Ascending aorta (tissue), 2 donors: ENCODE results near the gene CHAF1A. TPM values are rescaled to one million over a fixed set of nuclear protein-coding genes. Genes with fewer than 3 reads are reported as not detected.

Experiments used
- DNase-seq, 2 donors: peaks; one replicate each; pipeline ENCODE4 v3.0.0-alpha.2; 2019; ENCODE audit warnings: low spot score in 2 of 2
- H3K27ac ChIP-seq, 2 donors: fragments of 200-600 bp; sonication (generic); one replicate each; pipeline ENCODE4 v1.5.1; 2016 to 2017; ENCODE audit warnings: mild to moderate bottlenecking in 1 of 2
- H3K27me3 ChIP-seq: fragments of 200-600 bp; sonication (generic); one replicate; pipeline ENCODE4 v1.5.1; 2017
- H3K36me3 ChIP-seq, 2 donors: fragments of 200-600 bp; sonication (generic); one replicate each; pipeline ENCODE4 v1.5.1; 2016
- H3K4me1 ChIP-seq, 2 donors: fragments of 200-600 bp; sonication (generic); one replicate each; pipeline ENCODE4 v1.5.1; 2016 to 2017; ENCODE audit warnings: mild to moderate bottlenecking in 1 of 2
- H3K4me3 ChIP-seq, 2 donors: fragments of 200-600 bp; sonication (generic); one replicate each; pipeline ENCODE4 v1.5.1; 2016 to 2017; ENCODE audit warnings: mild to moderate bottlenecking in 1 of 2
- H3K9me3 ChIP-seq, 2 donors: fragments of 200-600 bp; sonication (generic); one replicate each; pipeline ENCODE4 v1.5.1; 2016
- intact Hi-C: fragments of 100-400 bp; cut with DNase I; formaldehyde crosslinking; loops from one replicate; pipeline ENCODE4 v1.15.1; 2023
- total RNA-seq: library from RNA; depleted of rRNA; stranded (reverse); fragments of >200 nt; gene quantifications from one replicate; pipeline ENCODE4 v1.1.0, GENCODE V29; 2016
- TF ChIP-seq, protein P1 (sequence below), 3 experiments: fragments of 200-600 bp in 2 of 3; fragments of 450-650 bp in 1 of 3; sonication (generic) in 2 of 3; IDR thresholded peaks; one replicate each; pipeline ENCODE4 v1.5.1; 2016 to 2019; ENCODE audit warnings: antibody characterized with exemption in 3 of 3, mild to moderate bottlenecking in 1 of 3, moderate library complexity in 1 of 3

Gene CHAF1A
- total RNA-seq, 1 donor from 2014 or later, result 0.85 TPM

DNA sequence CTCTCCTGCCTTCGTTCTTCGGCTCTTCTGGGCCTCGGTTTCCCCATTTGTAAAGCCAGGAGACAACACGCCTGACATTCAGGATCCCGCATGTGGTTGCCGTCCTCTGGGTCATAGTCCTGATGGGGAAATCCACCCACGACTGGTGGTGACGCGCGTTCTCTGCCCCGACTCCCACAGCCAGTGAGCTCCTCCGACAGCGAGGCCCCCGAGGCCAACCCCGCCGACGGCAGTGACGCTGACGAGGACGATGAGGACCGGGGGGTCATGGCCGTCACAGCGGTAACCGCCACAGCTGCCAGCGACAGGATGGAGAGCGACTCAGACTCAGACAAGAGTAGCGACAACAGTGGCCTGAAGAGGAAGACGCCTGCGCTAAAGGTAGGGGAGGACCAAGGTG lies 86.1 kb downstream of the CHAF1A start:
- Histone ChIP-seq H3K4me1 (no peaks in the 10 kb centered on the region), H3K36me3 (peaks cover 36 to 59% of the 10 kb centered on the region in 2 donors), H3K9me3 (no peaks in the 10 kb centered on the region), H3K4me3 (no peak overlapping the region), H3K27ac (no peak overlapping the region), H3K27me3 (no peaks in the 10 kb centered on the region)
- intact Hi-C loops, result no loop called here
- no peak for DNase-seq
- TF ChIP-seq, protein P1, sequence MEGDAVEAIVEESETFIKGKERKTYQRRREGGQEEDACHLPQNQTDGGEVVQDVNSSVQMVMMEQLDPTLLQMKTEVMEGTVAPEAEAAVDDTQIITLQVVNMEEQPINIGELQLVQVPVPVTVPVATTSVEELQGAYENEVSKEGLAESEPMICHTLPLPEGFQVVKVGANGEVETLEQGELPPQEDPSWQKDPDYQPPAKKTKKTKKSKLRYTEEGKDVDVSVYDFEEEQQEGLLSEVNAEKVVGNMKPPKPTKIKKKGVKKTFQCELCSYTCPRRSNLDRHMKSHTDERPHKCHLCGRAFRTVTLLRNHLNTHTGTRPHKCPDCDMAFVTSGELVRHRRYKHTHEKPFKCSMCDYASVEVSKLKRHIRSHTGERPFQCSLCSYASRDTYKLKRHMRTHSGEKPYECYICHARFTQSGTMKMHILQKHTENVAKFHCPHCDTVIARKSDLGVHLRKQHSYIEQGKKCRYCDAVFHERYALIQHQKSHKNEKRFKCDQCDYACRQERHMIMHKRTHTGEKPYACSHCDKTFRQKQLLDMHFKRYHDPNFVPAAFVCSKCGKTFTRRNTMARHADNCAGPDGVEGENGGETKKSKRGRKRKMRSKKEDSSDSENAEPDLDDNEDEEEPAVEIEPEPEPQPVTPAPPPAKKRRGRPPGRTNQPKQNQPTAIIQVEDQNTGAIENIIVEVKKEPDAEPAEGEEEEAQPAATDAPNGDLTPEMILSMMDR (IDR thresholded peaks at IDR 0.05), result no peak

DNA sequence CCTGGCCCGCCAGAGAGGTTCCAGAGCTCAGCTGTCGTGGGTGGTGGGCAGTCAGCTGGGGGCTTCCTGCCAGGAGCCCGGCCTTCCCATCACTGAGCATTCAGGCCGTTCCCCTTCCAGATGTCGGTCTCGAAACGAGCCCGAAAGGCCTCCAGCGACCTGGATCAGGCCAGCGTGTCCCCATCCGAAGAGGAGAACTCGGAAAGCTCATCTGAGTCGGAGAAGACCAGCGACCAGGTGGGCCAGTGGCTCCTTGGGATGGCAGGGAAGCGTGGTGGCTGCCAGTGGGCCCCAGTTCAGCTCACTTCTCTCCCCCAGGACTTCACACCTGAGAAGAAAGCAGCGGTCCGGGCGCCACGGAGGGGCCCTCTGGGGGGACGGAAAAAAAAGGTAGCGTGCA lies 89.0 kb downstream of the CHAF1A start:
- peaks cover 59 to 86% of the 10 kb centered on the region in 2 donors for H3K36me3 ChIP-seq
- TF ChIP-seq, protein P1 (IDR thresholded peaks at IDR 0.05), result no peak
- H3K9me3 ChIP-seq, result no peaks in the 10 kb centered on the region
- no peaks in the 10 kb centered on the region for H3K27me3 ChIP-seq
- no peak overlapping the region for H3K4me3 ChIP-seq
- no peak for DNase-seq
- no peaks in the 10 kb centered on the region for H3K4me1 ChIP-seq
- no peak overlapping the region for H3K27ac ChIP-seq
- intact Hi-C loops, result no loop called here

DNA sequence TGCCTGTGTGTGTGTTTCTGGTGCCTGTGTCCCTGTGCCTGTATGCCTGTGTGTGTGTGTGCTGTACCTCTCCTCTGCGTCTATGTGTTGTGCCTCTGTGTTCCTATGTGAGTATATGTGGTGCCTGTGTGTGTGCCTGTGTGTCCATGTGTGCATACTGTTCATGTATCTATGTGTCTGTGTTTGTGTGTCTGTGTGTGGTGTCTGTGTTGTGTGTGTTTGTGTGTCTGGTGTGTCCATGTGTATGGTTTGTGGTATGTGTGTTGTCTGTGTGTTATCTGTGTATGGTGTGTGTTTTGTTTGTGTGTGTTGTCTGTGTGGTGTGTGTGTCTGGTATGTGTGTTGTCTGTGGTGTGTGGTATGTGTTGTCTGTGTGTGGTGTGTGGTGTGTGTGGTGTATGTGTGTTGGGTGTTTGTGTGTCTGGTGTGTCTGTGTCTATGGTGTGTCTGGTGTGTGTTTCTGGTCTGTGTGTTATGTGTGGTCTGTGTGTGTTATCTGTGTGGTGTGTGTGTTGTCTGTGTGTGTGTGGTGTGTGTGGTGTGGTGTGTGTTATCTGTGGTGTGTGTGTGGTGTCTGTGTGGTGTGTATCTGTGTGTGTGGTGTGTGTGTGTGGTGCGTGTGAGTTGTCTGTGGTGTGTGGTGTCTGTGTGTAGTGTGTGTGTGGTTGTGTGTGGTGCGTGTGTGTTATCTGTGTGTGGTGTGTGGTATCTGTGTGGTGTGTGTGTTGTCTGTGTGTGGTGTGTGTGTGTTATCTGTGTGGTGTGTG lies 90.1 kb downstream of the CHAF1A start:
- Histone ChIP-seq H3K27me3 (no peaks in the 10 kb centered on the region), H3K36me3 (peaks cover 69 to 88% of the 10 kb centered on the region in 2 donors), H3K27ac (no peak overlapping the region), H3K4me1 (no peaks in the 10 kb centered on the region), H3K9me3 (no peaks in the 10 kb centered on the region), H3K4me3 (no peak overlapping the region)
- intact Hi-C loops, result no loop called here
- TF ChIP-seq, protein P1 (IDR thresholded peaks at IDR 0.05), result no peak
- no peak for DNase-seq

Other genes with a start within 250 kb of the CHAF1A start
- 2.8 TPM for gene CREB3L3, start 249.0 kb upstream of the CHAF1A start, total RNA-seq
- 5.9 TPM for gene SIRT6, start 220.1 kb upstream of the CHAF1A start, total RNA-seq
- gene ANKRD24, start 220.0 kb upstream of the CHAF1A start, total RNA-seq, result not detected
- gene EBI3, start 173.1 kb upstream of the CHAF1A start, total RNA-seq, result not detected
- gene YJU2, start 155.6 kb upstream of the CHAF1A start, total RNA-seq, result 64.6 TPM
- not detected for gene SHD, start 123.4 kb upstream of the CHAF1A start, total RNA-seq
- not detected for gene TMIGD2, start 100.3 kb upstream of the CHAF1A start, total RNA-seq
- gene FSD1, start 98.0 kb upstream of the CHAF1A start, total RNA-seq, result not detected
- 6.6 TPM for gene STAP2, start 63.8 kb upstream of the CHAF1A start, total RNA-seq
- 21.9 TPM for gene MPND, start 59.1 kb upstream of the CHAF1A start, total RNA-seq
- gene SH3GL1, start 2.1 kb upstream of the CHAF1A start, total RNA-seq, result 61.4 TPM
- 560 TPM for gene UBXN6, start 55.2 kb downstream of the CHAF1A start, total RNA-seq
- gene HDGFL2, start 69.7 kb downstream of the CHAF1A start, total RNA-seq, result 15.4 TPM
- 15.1 TPM for gene PLIN4, start 115.8 kb downstream of the CHAF1A start, total RNA-seq
- gene PLIN5, start 132.6 kb downstream of the CHAF1A start, total RNA-seq, result 17.1 TPM
- 3.3 TPM for gene LRG1, start 137.4 kb downstream of the CHAF1A start, total RNA-seq
- gene SEMA6B, start 157.0 kb downstream of the CHAF1A start, total RNA-seq, result 80.6 TPM
- 0.64 TPM for gene TNFAIP8L1, start 236.9 kb downstream of the CHAF1A start, total RNA-seq